ENCODE data around the gene CCDC117.
"Not testable (repeated sequence)": the region's sequence is repeated elsewhere in the genome, so short reads cannot be mapped to it uniquely, and the experiment has no call there.

CCDC117 gene

DNA sequence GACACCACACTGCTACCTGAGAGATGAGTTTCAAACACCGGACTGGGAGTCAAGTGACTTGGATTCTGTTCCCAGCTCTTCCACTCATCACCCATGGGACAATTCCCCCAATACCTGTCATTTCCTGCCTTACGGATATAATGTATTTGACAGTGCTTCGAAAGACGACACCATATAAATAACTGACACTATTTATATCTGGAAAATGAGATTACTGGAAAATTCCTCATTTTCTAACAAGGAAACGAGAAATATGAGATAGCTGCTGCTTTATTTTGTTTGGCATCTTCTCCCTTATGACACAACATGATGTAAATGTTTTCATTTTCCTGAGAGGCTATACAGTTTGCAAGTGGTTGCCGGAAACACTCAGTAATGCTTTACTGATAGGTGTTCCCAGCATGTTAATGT, 22.0 kb upstream of the CCDC117 start:
- no peak for ATAC-seq (ENCODE audit: low read depth)
- peaks cover 16% of the 10 kb centered on the region for H3K36me3 Mint-ChIP-seq
- DNase-seq (ENCODE audit: low spot score in 2 of 2), result no peak
- H3K27ac Mint-ChIP-seq, result no peak overlapping the region
- no peak overlapping the region for H3K4me3 Mint-ChIP-seq
- H3K4me1 Mint-ChIP-seq, result peaks cover 4% of the 10 kb centered on the region
- no peaks in the 10 kb centered on the region for H3K9me3 Mint-ChIP-seq
- no peaks in the 10 kb centered on the region for H3K27me3 Mint-ChIP-seq

- not testable (repeated sequence) for DNase-seq (ENCODE audit: low spot score in 2 of 2); H3K4me1 Mint-ChIP-seq; H3K27ac Mint-ChIP-seq; H3K9me3 Mint-ChIP-seq; H3K27me3 Mint-ChIP-seq; H3K4me3 Mint-ChIP-seq; ATAC-seq (ENCODE audit: low read depth)
- H3K36me3 Mint-ChIP-seq, result peaks cover 12% of the 10 kb centered on the region
Observed at GRCh38 chr22:28754512-28754911, 18.0 kb upstream of the CCDC117 start.

GRCh38 chr22:28759861-28760560, 12.5 kb upstream of the CCDC117 start:
- no peak for DNase-seq (ENCODE audit: low spot score in 2 of 2)
- H3K4me1 Mint-ChIP-seq, result peaks cover 15% of the 10 kb centered on the region
- H3K9me3 Mint-ChIP-seq, result no peaks in the 10 kb centered on the region
- no peaks in the 10 kb centered on the region for H3K27me3 Mint-ChIP-seq
- ATAC-seq (ENCODE audit: low read depth), result peak; percentile 50
- peak overlapping the region; percentile 88 for H3K27ac Mint-ChIP-seq
- H3K36me3 Mint-ChIP-seq, result peaks cover 10% of the 10 kb centered on the region
- H3K4me3 Mint-ChIP-seq, result peak overlapping the region; percentile 76

- no peak for DNase-seq (ENCODE audit: low spot score in 2 of 2)
- peaks cover 5% of the 10 kb centered on the region for H3K36me3 Mint-ChIP-seq
- H3K27ac Mint-ChIP-seq, result no peak overlapping the region
- H3K9me3 Mint-ChIP-seq, result no peaks in the 10 kb centered on the region
- H3K4me3 Mint-ChIP-seq, result peak overlapping the region; percentile 46
- no peak for ATAC-seq (ENCODE audit: low read depth)
- H3K4me1 Mint-ChIP-seq, result peaks cover 15% of the 10 kb centered on the region
- no peaks in the 10 kb centered on the region for H3K27me3 Mint-ChIP-seq
Observed at GRCh38 chr22:28761449-28761755, 11.1 kb upstream of the CCDC117 start.

DNA sequence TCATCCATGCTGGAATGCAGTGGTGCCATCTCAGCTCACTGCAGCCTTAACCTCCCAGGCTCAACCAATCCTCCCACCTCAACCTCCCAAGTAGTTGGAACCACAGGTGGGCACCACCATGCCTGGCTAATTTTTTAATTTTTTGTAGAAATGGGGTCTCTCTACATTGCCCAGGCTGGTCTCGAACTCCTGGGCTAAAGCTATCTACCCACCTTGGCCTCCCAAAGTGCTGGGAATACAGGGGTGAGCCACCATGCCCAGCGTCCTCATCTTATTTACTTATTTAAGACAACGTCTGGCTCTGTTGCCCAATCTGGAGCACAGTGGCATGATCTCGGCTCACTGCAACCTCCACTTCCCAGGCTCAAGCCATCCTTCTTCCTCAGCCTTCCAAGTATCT, 10.5 kb upstream of the CCDC117 start:
- not testable (repeated sequence) for H3K36me3 Mint-ChIP-seq; ATAC-seq (ENCODE audit: low read depth); H3K4me3 Mint-ChIP-seq; H3K27me3 Mint-ChIP-seq; DNase-seq (ENCODE audit: low spot score in 2 of 2); H3K9me3 Mint-ChIP-seq; H3K27ac Mint-ChIP-seq
- peaks cover 15% of the 10 kb centered on the region for H3K4me1 Mint-ChIP-seq

DNA sequence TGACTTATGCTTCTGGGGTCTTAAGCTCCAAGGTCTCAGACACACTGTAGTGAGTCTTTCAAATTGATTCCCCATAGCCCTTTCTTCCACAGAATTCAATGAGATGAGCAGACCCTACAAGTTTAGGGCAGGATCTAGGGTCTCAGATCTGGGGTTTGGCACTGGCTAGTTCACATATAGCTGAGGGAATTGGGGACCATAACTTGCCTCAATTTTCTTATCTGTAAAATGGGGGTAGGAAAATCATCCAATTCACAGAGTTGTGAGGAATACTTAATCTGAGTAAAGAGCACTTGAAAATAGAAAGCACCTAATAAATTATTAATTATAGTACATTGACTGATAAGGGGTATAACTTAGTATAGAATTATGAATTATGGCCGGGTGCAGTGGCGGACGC, 5.9 kb upstream of the CCDC117 start:
- Mint-ChIP-seq H3K27ac (no peak overlapping the region), H3K36me3 (no peaks in the 10 kb centered on the region), H3K4me1 (no peaks in the 10 kb centered on the region), H3K4me3 (no peak overlapping the region), H3K27me3 (no peaks in the 10 kb centered on the region), H3K9me3 (no peaks in the 10 kb centered on the region)
- ATAC-seq (ENCODE audit: low read depth), result no peak
- DNase-seq (ENCODE audit: low spot score in 2 of 2), result no peak

DNA sequence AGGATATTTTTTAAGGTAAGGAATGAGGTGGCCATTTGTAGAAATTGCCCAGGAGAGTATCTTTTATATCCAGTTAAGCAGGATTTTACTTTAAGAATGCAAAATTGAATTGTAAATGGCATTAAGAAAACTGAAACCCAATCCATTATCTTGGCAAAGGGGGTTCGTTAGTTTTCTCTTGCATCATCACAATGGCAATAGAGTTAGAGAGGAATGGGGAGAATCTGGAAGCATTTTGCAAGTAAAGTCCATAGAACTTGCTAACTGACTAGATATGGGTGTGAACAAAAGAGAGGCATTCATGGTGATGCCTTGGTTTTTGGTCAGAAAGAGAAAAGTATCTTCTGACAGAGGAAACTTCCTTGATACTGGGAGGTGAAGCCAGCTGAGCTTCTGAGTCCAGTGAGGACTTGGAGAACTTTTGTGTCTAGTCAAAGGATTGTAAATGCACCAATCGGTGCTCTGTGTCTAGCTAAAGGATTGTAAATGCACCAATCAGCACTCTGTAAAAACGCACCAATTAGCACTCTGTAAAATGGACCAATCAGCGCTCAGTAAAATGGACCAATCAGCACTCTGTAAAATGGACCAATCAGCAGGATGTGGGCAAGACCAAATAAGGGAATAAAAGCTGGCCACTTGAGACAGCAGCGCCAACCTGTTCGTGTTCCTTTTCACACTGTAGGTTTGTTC, 3.6 kb upstream of the CCDC117 start:
- Mint-ChIP-seq H3K4me3 (no peak overlapping the region), H3K27ac (no peak overlapping the region), H3K27me3 (no peaks in the 10 kb centered on the region), H3K4me1 (peaks cover 6% of the 10 kb centered on the region), H3K36me3 (peaks cover 3% of the 10 kb centered on the region), H3K9me3 (no peaks in the 10 kb centered on the region)
- DNase-seq (ENCODE audit: low spot score in 2 of 2) (no peak), ATAC-seq (ENCODE audit: low read depth) (no peak)

DNA sequence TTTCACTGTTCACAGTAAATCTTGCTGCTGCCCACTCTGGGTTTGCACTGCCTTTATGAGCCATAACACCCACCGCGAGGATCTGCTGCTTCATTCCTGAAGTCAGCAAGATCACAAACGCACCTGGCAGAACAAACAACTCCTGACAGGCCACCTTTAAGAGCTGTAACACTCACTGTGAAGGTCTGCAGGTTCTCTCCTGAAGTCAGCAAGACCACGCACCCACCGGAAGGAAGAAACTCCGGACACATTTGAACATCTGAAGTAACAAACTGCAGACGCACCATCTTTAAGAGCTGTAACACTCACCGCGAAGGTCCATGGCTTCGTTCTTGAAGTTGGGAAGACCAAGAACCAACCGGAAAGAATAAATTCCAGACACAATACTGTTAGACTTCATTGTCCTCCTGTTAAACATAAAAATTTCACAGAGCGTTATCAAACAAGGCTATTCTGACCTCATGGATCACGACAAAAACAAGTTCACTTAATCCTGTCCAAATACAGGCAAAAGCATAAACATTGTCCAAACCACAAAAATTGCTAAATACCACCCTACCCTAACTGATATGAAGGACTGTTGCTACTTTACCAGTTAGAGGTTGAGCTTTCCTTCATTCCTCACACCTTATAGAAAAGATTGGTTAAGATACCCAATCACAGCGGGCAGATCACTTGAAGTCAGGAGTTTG, 3.0 kb upstream of the CCDC117 start:
- no peak for ATAC-seq (ENCODE audit: low read depth)

DNA sequence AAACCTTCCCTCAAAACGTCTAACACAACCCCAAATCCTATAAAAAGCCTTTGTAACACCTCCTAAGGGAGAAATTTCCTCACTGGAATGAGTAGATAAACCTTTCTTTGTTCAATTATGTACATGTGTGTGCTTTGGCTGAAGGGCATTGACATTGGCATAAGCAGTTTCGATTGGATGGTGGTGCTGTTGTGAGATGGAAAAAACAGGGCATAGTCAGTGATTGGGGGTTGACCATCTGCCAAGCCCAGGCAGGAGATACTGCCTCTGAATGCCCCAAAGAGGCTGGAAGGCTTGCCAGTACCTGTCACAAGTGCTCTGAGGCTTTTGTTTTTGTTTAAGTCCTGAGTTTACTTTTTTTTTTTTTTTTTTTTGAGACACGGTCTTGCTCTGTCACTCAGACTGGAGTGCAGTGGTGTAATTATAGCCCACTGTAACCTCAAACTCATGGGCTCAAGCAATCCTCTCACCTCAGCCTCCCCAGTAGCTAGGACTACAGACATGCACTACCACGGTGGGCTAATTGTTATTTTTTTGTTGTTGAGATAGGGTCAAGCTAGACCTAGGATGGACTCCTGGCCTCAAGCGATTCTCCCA, 1.2 kb upstream of the CCDC117 start:
- Mint-ChIP-seq H3K9me3 (no peaks in the 10 kb centered on the region), H3K4me3 (no peak overlapping the region), H3K36me3 (peaks cover 10% of the 10 kb centered on the region), H3K4me1 (peaks cover 10% of the 10 kb centered on the region), H3K27me3 (no peaks in the 10 kb centered on the region), H3K27ac (no peak overlapping the region)
- DNase-seq (ENCODE audit: low spot score in 2 of 2), result no peak
- no peak for ATAC-seq (ENCODE audit: low read depth)

More for the DNA sequence above, 3.0 kb upstream of the CCDC117 start:
- no peak overlapping the region for H3K4me3 Mint-ChIP-seq
- H3K9me3 Mint-ChIP-seq, result no peaks in the 10 kb centered on the region
- H3K4me1 Mint-ChIP-seq, result peaks cover 6% of the 10 kb centered on the region
- H3K36me3 Mint-ChIP-seq, result peaks cover 3% of the 10 kb centered on the region
- H3K27ac Mint-ChIP-seq, result no peak overlapping the region
- H3K27me3 Mint-ChIP-seq, result no peaks in the 10 kb centered on the region
- no peak for DNase-seq (ENCODE audit: low spot score in 2 of 2)

- H3K27ac Mint-ChIP-seq, result peak overlapping the region; percentile 88
- peak overlapping the region; percentile 90 for H3K4me3 Mint-ChIP-seq
Observed at GRCh38 chr22:28773461-28773867, 969 bp downstream of the CCDC117 start.

DNA sequence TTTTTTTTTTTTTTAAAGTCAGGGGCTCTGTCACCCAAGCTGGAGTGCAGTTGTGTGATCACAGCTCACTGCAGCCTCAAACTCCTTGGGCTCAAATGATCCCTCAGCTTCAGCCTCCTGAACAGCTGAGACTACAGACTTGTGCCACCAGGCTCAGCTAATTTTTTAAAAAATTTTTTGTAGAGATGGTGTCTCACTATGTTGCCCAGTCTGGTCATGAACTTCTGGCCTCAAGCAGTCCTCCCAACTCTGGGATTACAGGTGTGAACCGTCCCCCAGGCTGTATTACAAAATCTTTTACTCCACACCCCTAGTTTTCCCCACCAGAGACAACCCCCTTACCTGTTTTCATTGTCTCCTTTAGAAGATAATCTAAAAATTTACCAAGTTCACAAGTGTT, 1.9 kb downstream of the CCDC117 start:
- H3K27ac Mint-ChIP-seq, result peak overlapping the region; percentile 53
- peak overlapping the region; percentile 70 for H3K4me3 Mint-ChIP-seq
- ATAC-seq (ENCODE audit: low read depth) (no peak), DNase-seq (ENCODE audit: low spot score in 2 of 2) (no peak)
- H3K27me3 Mint-ChIP-seq, result no peaks in the 10 kb centered on the region
- H3K36me3 Mint-ChIP-seq, result peaks cover 10% of the 10 kb centered on the region
- H3K9me3 Mint-ChIP-seq, result no peaks in the 10 kb centered on the region
- peaks cover 10% of the 10 kb centered on the region for H3K4me1 Mint-ChIP-seq

More at GRCh38 chr22:28773461-28773867, 969 bp downstream of the CCDC117 start:
- Mint-ChIP-seq H3K36me3 (peaks cover 10% of the 10 kb centered on the region), H3K4me1 (peaks cover 10% of the 10 kb centered on the region), H3K9me3 (no peaks in the 10 kb centered on the region), H3K27me3 (no peaks in the 10 kb centered on the region)
- ATAC-seq (ENCODE audit: low read depth), result no peak
- no peak for DNase-seq (ENCODE audit: low spot score in 2 of 2)

GRCh38 chr22:28779833-28780232, 7.3 kb downstream of the CCDC117 start:
- no peak overlapping the region for H3K4me3 Mint-ChIP-seq
- no peaks in the 10 kb centered on the region for H3K9me3 Mint-ChIP-seq
- H3K27ac Mint-ChIP-seq, result no peak overlapping the region
- DNase-seq (ENCODE audit: low spot score in 2 of 2) (no peak), ATAC-seq (ENCODE audit: low read depth) (no peak)
- no peaks in the 10 kb centered on the region for H3K27me3 Mint-ChIP-seq
- H3K4me1 Mint-ChIP-seq, result peaks cover 3% of the 10 kb centered on the region
- H3K36me3 Mint-ChIP-seq, result peaks cover 23% of the 10 kb centered on the region

DNA sequence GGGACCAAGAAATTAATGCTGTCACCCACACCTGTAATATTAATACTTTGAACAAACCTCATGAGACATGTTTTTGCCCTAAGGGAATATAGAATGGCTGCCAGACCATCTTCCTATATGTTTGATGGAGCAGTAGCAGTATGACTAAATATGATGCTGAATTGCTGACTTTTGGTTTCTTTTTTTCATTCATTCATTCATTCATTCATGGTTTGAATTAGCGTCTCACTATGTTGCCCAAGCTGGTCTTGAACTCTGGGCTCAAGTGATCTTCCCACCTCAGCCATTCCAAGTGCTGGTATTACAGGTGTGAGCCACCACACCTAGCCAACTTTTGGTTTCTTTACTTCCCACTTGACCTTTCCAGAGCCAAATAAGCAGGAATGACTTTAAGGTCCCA, 7.8 kb downstream of the CCDC117 start:
- Mint-ChIP-seq H3K9me3 (no peaks in the 10 kb centered on the region), H3K27ac (no peak overlapping the region), H3K4me3 (no peak overlapping the region), H3K27me3 (no peaks in the 10 kb centered on the region), H3K36me3 (peaks cover 26% of the 10 kb centered on the region), H3K4me1 (peaks cover 2% of the 10 kb centered on the region)
- no peak for ATAC-seq (ENCODE audit: low read depth)
- DNase-seq (ENCODE audit: low spot score in 2 of 2), result no peak
